ENCODE data around the gene PNPLA8. TPM values are rescaled to one million over a fixed set of nuclear protein-coding genes. Genes with fewer than 3 reads are reported as not detected.

Gene PNPLA8
- 68.2 TPM for total RNA-seq (2013)
- 10 to 100 TPM; 10.2 to 80.0 (median 55.5) TPM for polyA plus RNA-seq
- 20.5 and 26.2 TPM in 2 replicates for polyA minus RNA-seq
- total RNA-seq = 289 to 757 (median 483) reads per million in 11 experiments

- WGBS (ENCODE audit: insufficient coverage) = under 1% methylated on average over 50 of the region's 64 CpGs
- peaks cover 41% of the 10 kb centered on the region for H3K79me2 ChIP-seq (ENCODE audit: insufficient read depth, low read length)
- Mint-ChIP-seq H3K4me1 (peaks cover 33% of the 10 kb centered on the region), H3K27me3 (ENCODE audit: low read depth in 3 of 3) (peaks cover 1 to 5% (median 4%) of the 10 kb centered on the region in 3 donors), H3K9me3 (no peaks in the 10 kb centered on the region), H3K27ac (peak within 1 kb of the TSS; percentile 99 to 100 (median 100)), H3K36me3 (peaks cover 16 to 19% of the 10 kb centered on the region in 2 donors), H3K4me3 (peak within 1 kb of the TSS; percentile 96 to 99)
- peak; percentile 99 to 100 (median 100) for DNase-seq
- no peaks in the 10 kb centered on the region for H3K27me3 ChIP-seq (ENCODE audit: control insufficient read depth in 2 of 2, insufficient read depth in 2 of 2, low read length in 2 of 2)
- peak within 1 kb of the TSS; percentile 75 for H2AFZ ChIP-seq (ENCODE audit: insufficient read depth, low read depth, low read length, poor library complexity, severe bottlenecking)
- H4K20me1 ChIP-seq (ENCODE audit: insufficient read depth, low read length) = peaks cover 38% of the 10 kb centered on the region
- peak within 1 kb of the TSS; percentile 82 to 98 (median 82) for H3K4me3 ChIP-seq (replicated peaks in 1 of 3; ENCODE audit: low read depth in 2 of 3, low read length in 3 of 3)
- intact Hi-C loops (cut with micrococcal nuclease) = loop anchor here (2.0 kb wide), 1 partner anchor 43 kb away; the partner anchor contains the start of genes DNAJB9 (in 2 of the 2) and THAP5 (in 2 of the 2)
- peaks cover 23 to 34% of the 10 kb centered on the region in 2 donors for H3K4me1 ChIP-seq (ENCODE audit: control insufficient read depth in 1 of 2, insufficient read depth in 2 of 2, low read length in 2 of 2)
- no peaks in the 10 kb centered on the region for H3K9me3 ChIP-seq (replicated peaks in 1 of 2; ENCODE audit: control insufficient read depth in 1 of 2, insufficient read depth in 1 of 2, low read length in 2 of 2)
- peak within 1 kb of the TSS; percentile 83 for H3K4me2 ChIP-seq (replicated peaks; ENCODE audit: extremely low read depth, low read length, poor library complexity, severe bottlenecking)
- TF ChIP-seq CTCF (IDR thresholded peaks at IDR 0.05) = no peak
- peaks cover under 1 to 13% of the 10 kb centered on the region in 2 donors for H3K36me3 ChIP-seq (replicated peaks in 1 of 2; ENCODE audit: control insufficient read depth in 1 of 2, insufficient read depth in 2 of 2, low read length in 2 of 2)
- peak within 1 kb of the TSS; percentile 96 to 100 for H3K27ac ChIP-seq (ENCODE audit: low read depth in 1 of 2, low read length in 2 of 2)
- peak within 1 kb of the TSS; percentile 99 for H3K9ac ChIP-seq (ENCODE audit: insufficient read depth, low read length, poor library complexity, severe bottlenecking)
Measured at GRCh38 chr7:108525985-108526767, at the start of gene PNPLA8. TSS of gene PNPLA8 (minus strand) at chr7:108526135. CDS start at chr7:108515491, 10,644 bp downstream.

- no peak for DNase-seq
- H2AFZ ChIP-seq (ENCODE audit: insufficient read depth, low read depth, low read length, poor library complexity, severe bottlenecking) = no peak overlapping the region
- H3K27me3 ChIP-seq (ENCODE audit: control insufficient read depth in 2 of 2, insufficient read depth in 2 of 2, low read length in 2 of 2) = no peaks in the 10 kb centered on the region
- H3K27me3 Mint-ChIP-seq (ENCODE audit: low read depth in 3 of 3) = no peaks in the 10 kb centered on the region
- H3K4me3 ChIP-seq (replicated peaks in 1 of 3; ENCODE audit: low read depth in 2 of 3, low read length in 3 of 3) = no peak overlapping the region
- intact Hi-C loops (cut with micrococcal nuclease) = no loop called here
- no peak overlapping the region for H3K4me3 Mint-ChIP-seq
- peaks cover 23 to 54% of the 10 kb centered on the region in 2 donors for H3K36me3 ChIP-seq (replicated peaks in 1 of 2; ENCODE audit: control insufficient read depth in 1 of 2, insufficient read depth in 2 of 2, low read length in 2 of 2)
- no peak overlapping the region for H3K9ac ChIP-seq (ENCODE audit: insufficient read depth, low read length, poor library complexity, severe bottlenecking)
- H3K36me3 Mint-ChIP-seq = peaks cover 36 to 49% of the 10 kb centered on the region in 2 donors
- H4K20me1 ChIP-seq (ENCODE audit: insufficient read depth, low read length) = no peaks in the 10 kb centered on the region
- H3K4me1 ChIP-seq (ENCODE audit: control insufficient read depth in 1 of 2, insufficient read depth in 2 of 2, low read length in 2 of 2) = peaks cover 9 to 17% of the 10 kb centered on the region in 2 donors
- H3K27ac ChIP-seq (ENCODE audit: low read depth in 1 of 2, low read length in 2 of 2) = no peak overlapping the region
- no CpG with 5 or more reads among the region's 2 CpGs for WGBS (ENCODE audit: insufficient coverage)
- no peak for TF ChIP-seq CTCF (IDR thresholded peaks at IDR 0.05)
- H3K4me1 Mint-ChIP-seq = peaks cover 13% of the 10 kb centered on the region
- peaks cover 33% of the 10 kb centered on the region for H3K79me2 ChIP-seq (ENCODE audit: insufficient read depth, low read length)
- H3K9me3 Mint-ChIP-seq = peaks cover 5 to 20% (median 14%) of the 10 kb centered on the region in 7 donors
- peaks cover 13 to 14% of the 10 kb centered on the region in 2 donors for H3K9me3 ChIP-seq (replicated peaks in 1 of 2; ENCODE audit: control insufficient read depth in 1 of 2, insufficient read depth in 1 of 2, low read length in 2 of 2)
- no peak overlapping the region for H3K4me2 ChIP-seq (replicated peaks; ENCODE audit: extremely low read depth, low read length, poor library complexity, severe bottlenecking)
- peak overlapping the region in 2 of 7 donors; percentile 59 to 74 for H3K27ac Mint-ChIP-seq
Measured at GRCh38 chr7:108575156-108575555, 49.2 kb upstream of the PNPLA8 start.
